WTC11 (cell line): ENCODE data around the gene SCNN1B. TPM values are rescaled to one million over a fixed set of nuclear protein-coding genes. Genes with fewer than 3 reads are reported as not detected.
A peak's percentile ranks its signal among the peaks of the same experiment; 100 is the strongest.

ENCODE experiments used
- ATAC-seq: fragments of 200-7000 bp; cut with Tn5 transposase; 2 replicates; pipeline ENCODE4 v1.10.0; 2021; ENCODE audit warnings: mild to moderate bottlenecking, moderate library complexity
- CTCF ChIA-PET: fragments of 300-600 bp; sonication (Branson Sonifier 250); formaldehyde crosslinking; loops from one replicate; lab custom pipeline; 2021; ENCODE audit warnings: antibody characterized with exemption; lab: Charles Lee
- POLR2A ChIA-PET: fragments of 350-600 bp; sonication (Branson Sonifier 250); formaldehyde crosslinking; loops from one replicate; lab custom pipeline; 2021; ENCODE audit warnings: antibody characterized with exemption; lab: Charles Lee
- DNase-seq: peaks from one replicate; pipeline ENCODE4 v3.0.0; 2021; ENCODE audit warnings: low spot score
- H3K27ac Mint-ChIP-seq: 2 replicates; pipeline ENCODE4 v1.8.0; 2021; ENCODE audit warnings: mixed read lengths
- H3K27me3 Mint-ChIP-seq: 2 replicates; pipeline ENCODE4 v1.8.0; 2021; ENCODE audit warnings: low read depth, mild to moderate bottlenecking, moderate library complexity, mixed read lengths
- H3K36me3 Mint-ChIP-seq: 2 replicates; pipeline ENCODE4 v1.8.0; 2021; ENCODE audit warnings: mixed read lengths
- H3K4me1 Mint-ChIP-seq: 2 replicates; pipeline ENCODE4 v1.8.0; 2022; ENCODE audit warnings: mixed read lengths
- H3K4me3 Mint-ChIP-seq: 2 replicates; pipeline ENCODE4 v1.8.0; 2021; ENCODE audit warnings: mild to moderate bottlenecking, moderate library complexity, mixed read lengths
- H3K9me3 Mint-ChIP-seq: 2 replicates; pipeline ENCODE4 v1.8.0; 2021; ENCODE audit warnings: mixed read lengths
- ELF4 ChIP-seq: sonication (generic); formaldehyde crosslinking; IDR thresholded peaks from 2 replicates; pipeline ENCODE4 v1.8.1; 2022; ENCODE audit warnings: low read depth, mild to moderate bottlenecking, moderate library complexity, missing genetic modification reagents
- MXD4 ChIP-seq: fragments of 250-450 bp; sonication (Bioruptor Pico); IDR thresholded peaks from 2 replicates; pipeline ENCODE4 v1.8.0; 2021; ENCODE audit warnings: mild to moderate bottlenecking, moderate library complexity, borderline replicate concordance
- NR1H2 ChIP-seq: sonication (generic); formaldehyde crosslinking; IDR thresholded peaks from 2 replicates; pipeline ENCODE4 v1.9.0; 2021; ENCODE audit warnings: mild to moderate bottlenecking, moderate library complexity, missing genetic modification reagents
- PRDM15 ChIP-seq: sonication (generic); formaldehyde crosslinking; IDR thresholded peaks from 2 replicates; pipeline ENCODE4 v1.8.0; 2022; ENCODE audit warnings: missing genetic modification reagents
- STAT6 ChIP-seq: sonication (generic); formaldehyde crosslinking; conservative IDR thresholded peaks from 2 replicates; pipeline ENCODE4 v1.8.1; 2023; ENCODE audit warnings: mild to moderate bottlenecking, low read depth, missing genetic modification reagents, moderate library complexity
- ZBTB43 ChIP-seq: sonication (generic); formaldehyde crosslinking; IDR thresholded peaks from 2 replicates; pipeline ENCODE4 v1.8.1; 2023; ENCODE audit warnings: mild to moderate bottlenecking, missing genetic modification reagents
- ZNF138 ChIP-seq: sonication (generic); formaldehyde crosslinking; conservative IDR thresholded peaks from 2 replicates; pipeline ENCODE4 v1.8.1; 2022; ENCODE audit warnings: mild to moderate bottlenecking, moderate library complexity, missing genetic modification reagents
- ZNF423 ChIP-seq: fragments of 250-450 bp; sonication (Bioruptor Pico); IDR thresholded peaks from 2 replicates; pipeline ENCODE4 v2.1.2; 2022; ENCODE audit warnings: mild to moderate bottlenecking, moderate library complexity
- ZNF425 ChIP-seq: fragments of 250-450 bp; sonication (Bioruptor Pico); conservative IDR thresholded peaks from 2 replicates; pipeline ENCODE4 v1.9.0; 2021; ENCODE audit warnings: mild to moderate bottlenecking
- ZSCAN18 ChIP-seq: fragments of 250-450 bp; sonication (Bioruptor Pico); IDR thresholded peaks from 2 replicates; pipeline ENCODE4 v2.1.2; 2022; ENCODE audit warnings: mild to moderate bottlenecking, moderate library complexity
- total RNA-seq: library from RNA; stranded (reverse); gene quantifications from 3 replicates; pipeline ENCODE4 v1.2.3, GENCODE V29; 2021
- TF ChIP-seq, protein P1 (sequence below): fragments of 250-450 bp; sonication (Bioruptor Pico); IDR thresholded peaks from 2 replicates; pipeline ENCODE4 v1.9.0; 2021; ENCODE audit warnings: mild to moderate bottlenecking
- TF ChIP-seq, protein P2 (sequence below): sonication (generic); formaldehyde crosslinking; IDR thresholded peaks from 2 replicates; pipeline ENCODE4 v1.8.0; 2023; ENCODE audit warnings: missing genetic modification reagents

The SCNN1B gene
- total RNA-seq, 1 experiment from 2014 or later, result 4.8 TPM

- no peak for TF ChIP-seq STAT6 (CRISPR knock-in tag)
- TF ChIP-seq, protein P1, sequence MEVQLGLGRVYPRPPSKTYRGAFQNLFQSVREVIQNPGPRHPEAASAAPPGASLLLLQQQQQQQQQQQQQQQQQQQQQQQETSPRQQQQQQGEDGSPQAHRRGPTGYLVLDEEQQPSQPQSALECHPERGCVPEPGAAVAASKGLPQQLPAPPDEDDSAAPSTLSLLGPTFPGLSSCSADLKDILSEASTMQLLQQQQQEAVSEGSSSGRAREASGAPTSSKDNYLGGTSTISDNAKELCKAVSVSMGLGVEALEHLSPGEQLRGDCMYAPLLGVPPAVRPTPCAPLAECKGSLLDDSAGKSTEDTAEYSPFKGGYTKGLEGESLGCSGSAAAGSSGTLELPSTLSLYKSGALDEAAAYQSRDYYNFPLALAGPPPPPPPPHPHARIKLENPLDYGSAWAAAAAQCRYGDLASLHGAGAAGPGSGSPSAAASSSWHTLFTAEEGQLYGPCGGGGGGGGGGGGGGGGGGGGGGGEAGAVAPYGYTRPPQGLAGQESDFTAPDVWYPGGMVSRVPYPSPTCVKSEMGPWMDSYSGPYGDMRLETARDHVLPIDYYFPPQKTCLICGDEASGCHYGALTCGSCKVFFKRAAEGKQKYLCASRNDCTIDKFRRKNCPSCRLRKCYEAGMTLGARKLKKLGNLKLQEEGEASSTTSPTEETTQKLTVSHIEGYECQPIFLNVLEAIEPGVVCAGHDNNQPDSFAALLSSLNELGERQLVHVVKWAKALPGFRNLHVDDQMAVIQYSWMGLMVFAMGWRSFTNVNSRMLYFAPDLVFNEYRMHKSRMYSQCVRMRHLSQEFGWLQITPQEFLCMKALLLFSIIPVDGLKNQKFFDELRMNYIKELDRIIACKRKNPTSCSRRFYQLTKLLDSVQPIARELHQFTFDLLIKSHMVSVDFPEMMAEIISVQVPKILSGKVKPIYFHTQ (CRISPR knock-in tag), result no peak
- TF ChIP-seq PRDM15 (CRISPR knock-in tag), result no peak
- no peak for TF ChIP-seq ZNF425 (CRISPR knock-in tag)
- TF ChIP-seq ZBTB43, result no peak
- no peak for TF ChIP-seq ZNF423 (CRISPR knock-in tag)
- TF ChIP-seq ZSCAN18, result no peak
- no peak for TF ChIP-seq MXD4 (CRISPR knock-in tag)
- no peak for TF ChIP-seq ZNF138 (CRISPR knock-in tag)
Observed at GRCh38 chr16:23395732-23396131, 93.6 kb downstream of the SCNN1B start (continued).

DNA sequence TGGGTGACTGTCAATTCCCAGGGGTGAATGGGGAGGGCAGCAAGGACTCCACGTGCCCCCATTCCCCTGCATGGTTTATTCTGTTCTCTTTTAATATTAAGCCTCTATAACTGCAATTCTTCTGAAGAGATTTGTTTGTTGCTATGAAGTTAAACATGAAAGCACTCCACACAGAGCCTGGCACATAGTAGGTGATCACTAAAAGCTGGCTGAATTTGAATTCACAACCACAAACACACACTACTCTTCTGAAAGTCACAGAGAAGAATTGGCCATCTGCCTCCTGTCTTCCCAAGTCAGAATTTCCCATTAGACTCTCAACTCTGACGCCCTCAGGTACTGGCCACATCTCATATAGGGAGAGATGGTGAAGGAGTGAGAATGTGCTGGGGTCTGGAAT is 95.4 kb downstream of the SCNN1B start:
- Mint-ChIP-seq H3K27me3 (no peaks in the 10 kb centered on the region), H3K4me1 (peaks cover 33% of the 10 kb centered on the region), H3K27ac (peak overlapping the region; percentile 35; the same call in 1 of the 2 replicates), H3K9me3 (no peaks in the 10 kb centered on the region), H3K4me3 (no peak overlapping the region), H3K36me3 (peaks cover 29% of the 10 kb centered on the region)
- no peak for ATAC-seq
- no peak for TF ChIP-seq NR1H2
- no peak for TF ChIP-seq ELF4 (CRISPR knock-in tag)
- TF ChIP-seq, protein P2, sequence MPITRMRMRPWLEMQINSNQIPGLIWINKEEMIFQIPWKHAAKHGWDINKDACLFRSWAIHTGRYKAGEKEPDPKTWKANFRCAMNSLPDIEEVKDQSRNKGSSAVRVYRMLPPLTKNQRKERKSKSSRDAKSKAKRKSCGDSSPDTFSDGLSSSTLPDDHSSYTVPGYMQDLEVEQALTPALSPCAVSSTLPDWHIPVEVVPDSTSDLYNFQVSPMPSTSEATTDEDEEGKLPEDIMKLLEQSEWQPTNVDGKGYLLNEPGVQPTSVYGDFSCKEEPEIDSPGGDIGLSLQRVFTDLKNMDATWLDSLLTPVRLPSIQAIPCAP (CRISPR knock-in tag), result no peak
- no peak for DNase-seq
- CTCF ChIA-PET, result no interaction called here
- POLR2A ChIA-PET, result no interaction called here
